SK-N-SH (cell line): Measurements from ENCODE around the gene PAIP1. TPM values are rescaled to one million over a fixed set of nuclear protein-coding genes. Genes with fewer than 3 reads are reported as not detected.
"Not testable (repeated sequence)": the region's sequence is repeated elsewhere in the genome, so short reads cannot be mapped to it uniquely, and the experiment has no call there.

Experiments
- CTCF ChIA-PET: fragments of 300-600, 350-600 bp; formaldehyde crosslinking; extraction: SDS; loops from one replicate; lab custom pipeline; 2021; lab: Yijun Ruan, JAX
- POLR2A ChIA-PET: fragments of 350-600 bp; sonication (Branson Sonifier 250); formaldehyde crosslinking; extraction: SDS; loops from one replicate; lab custom pipeline; 2020; ENCODE audit warnings: antibody characterized with exemption, inconsistent platforms; lab: Yijun Ruan, JAX
- DNase-seq: peaks from one replicate; pipeline ENCODE4 v3.0.0; 2012
- H2AFZ ChIP-seq: fragments of 200-600 bp; sonication (generic); 2 replicates; pipeline ENCODE4 v1.8.1; 2016; ENCODE audit warnings: antibody characterized with exemption, mild to moderate bottlenecking, low read depth
- H3F3A ChIP-seq: fragments of 200-600 bp; sonication (generic); replicated peaks from 2 replicates; pipeline ENCODE3; 2016; ENCODE audit warnings: antibody characterized with exemption, mild to moderate bottlenecking; ENCODE audit not compliant: insufficient read depth
- H3K27ac ChIP-seq, 2 experiments: fragments of 200-500 bp in 1 of 2; fragments of 200-600 bp in 1 of 2; sonication (Bioruptor generic) in 1 of 2; sonication (generic), shearing (Covaris generic) in 1 of 2; 2 replicates each; pipeline versions ENCODE4 v1.5.1 to v1.6.1; 2014 to 2016; ENCODE audit warnings: low read depth in 2 of 2, inconsistent platforms in 1 of 2, low read length in 1 of 2, mild to moderate bottlenecking in 1 of 2, mixed read lengths in 1 of 2
- H3K27me3 ChIP-seq: fragments of 200-600 bp; sonication (generic), shearing (Covaris generic); 2 replicates; pipeline ENCODE4 v1.6.1; 2016; ENCODE audit warnings: mixed run types; ENCODE audit not compliant: insufficient read depth
- H3K36me3 ChIP-seq, 2 experiments: fragments of 200-500 bp in 1 of 2; fragments of 200-600 bp in 1 of 2; sonication (Bioruptor generic) in 1 of 2; sonication (generic) in 1 of 2; replicated peaks in 1 of 2; 2 replicates each; pipeline versions ENCODE3 to v1.5.1; 2014 to 2016; ENCODE audit warnings: low read length in 1 of 2, mild to moderate bottlenecking in 1 of 2; ENCODE audit not compliant: insufficient read depth in 2 of 2, control insufficient read depth in 1 of 2
- H3K4me1 ChIP-seq, 2 experiments: fragments of 200-500 bp in 1 of 2; fragments of 200-600 bp in 1 of 2; sonication (Bioruptor generic) in 1 of 2; sonication (generic), shearing (Covaris generic) in 1 of 2; 2 replicates each; pipeline versions ENCODE4 v1.5.1 to v1.6.1; 2014 to 2016; ENCODE audit warnings: low read depth in 1 of 2, low read length in 1 of 2, mixed run types in 1 of 2; ENCODE audit not compliant: insufficient read depth in 2 of 2, control insufficient read depth in 1 of 2
- H3K4me2 ChIP-seq: fragments of 200-600 bp; sonication (generic), shearing (Covaris generic); 2 replicates; pipeline ENCODE4 v1.6.1; 2017; ENCODE audit warnings: mixed run types
- H3K4me3 ChIP-seq, 2 experiments: fragments of 200-500 bp in 1 of 2; fragments of 200-600 bp in 1 of 2; sonication (Bioruptor generic) in 1 of 2; sonication (generic), shearing (Covaris generic) in 1 of 2; 2 replicates each; pipeline versions ENCODE4 v1.5.1 to v1.8.1; 2014 to 2016; ENCODE audit warnings: low read depth in 2 of 2, inconsistent platforms in 1 of 2, low read length in 1 of 2, mild to moderate bottlenecking in 1 of 2, mixed read lengths in 1 of 2, moderate library complexity in 1 of 2
- H3K79me2 ChIP-seq: fragments of 200-600 bp; sonication (generic); 2 replicates; pipeline ENCODE4 v1.8.1; 2017; ENCODE audit warnings: mild to moderate bottlenecking; ENCODE audit not compliant: insufficient read depth
- H3K9ac ChIP-seq: fragments of 200-600 bp; sonication (generic); 2 replicates; pipeline ENCODE4 v1.6.1; 2017; ENCODE audit warnings: mixed run types
- H3K9me2 ChIP-seq: fragments of 200-600 bp; sonication (generic); 2 replicates; pipeline ENCODE4 v1.6.1; 2017; ENCODE audit warnings: mixed run types
- H3K9me3 ChIP-seq: fragments of 200-600 bp; sonication (generic); 2 replicates; pipeline ENCODE4 v1.6.1; 2017; ENCODE audit warnings: mixed run types, mild to moderate bottlenecking, moderate library complexity
- H4K20me1 ChIP-seq: fragments of 200-600 bp; sonication (generic); 2 replicates; pipeline ENCODE4 v1.6.1; 2017; ENCODE audit warnings: mild to moderate bottlenecking, mixed run types; ENCODE audit not compliant: insufficient read depth
- ELF1 ChIP-seq: IDR thresholded peaks from 2 replicates; pipeline ENCODE4 v1.4.0; 2012
- FOSL2 ChIP-seq: IDR thresholded peaks from 2 replicates; pipeline ENCODE4 v1.4.0; 2012; ENCODE audit warnings: low read depth, mild to moderate bottlenecking, moderate library complexity, borderline replicate concordance
- FOXM1 ChIP-seq: IDR thresholded peaks from 2 replicates; pipeline ENCODE4 v1.4.0; 2012; ENCODE audit warnings: low read depth, mild to moderate bottlenecking
- GATA2 ChIP-seq: sonication (generic); formaldehyde crosslinking; IDR thresholded peaks from 2 replicates; pipeline ENCODE4 v1.5.0; 2020; ENCODE audit warnings: mild to moderate bottlenecking, missing genetic modification reagents
- NFIC ChIP-seq: IDR thresholded peaks from 2 replicates; pipeline ENCODE4 v1.4.0; 2012; ENCODE audit warnings: borderline replicate concordance
- RAD21 ChIP-seq: IDR thresholded peaks from 2 replicates; pipeline ENCODE4 v1.6.1; 2012; ENCODE audit warnings: mild to moderate bottlenecking, low read length
- SIN3A ChIP-seq: IDR thresholded peaks from 2 replicates; pipeline ENCODE4 v1.6.1; 2012; ENCODE audit warnings: low read depth, mild to moderate bottlenecking, low read length, moderate library complexity, borderline replicate concordance
- TCF12 ChIP-seq: IDR thresholded peaks from 2 replicates; pipeline ENCODE4 v1.4.0; 2012
- TEAD4 ChIP-seq: IDR thresholded peaks from 2 replicates; pipeline ENCODE4 v1.4.0; 2012; ENCODE audit warnings: mild to moderate bottlenecking, borderline replicate concordance; ENCODE audit not compliant: insufficient read depth
- YY1 ChIP-seq: IDR thresholded peaks from 2 replicates; pipeline ENCODE4 v1.4.0; 2012; ENCODE audit warnings: low read depth, mild to moderate bottlenecking
- WGBS: methylation state at CpG from one replicate; pipeline ENCODE4 v1.1.6; 2017; ENCODE audit warnings: low lambda C conversion rate; 5-methylcytosine and 5-hydroxymethylcytosine counted together
- polyA plus RNA-seq, 3 experiments: library from polyadenylated mRNA; depleted of rRNA; stranded (reverse); fragments of >200 nt; gene quantifications; 2 replicates each; pipeline ENCODE4 v1.2.3, GENCODE V29; 2012
- TF ChIP-seq, protein P1 (sequence below): IDR thresholded peaks from 2 replicates; pipeline ENCODE4 v1.4.0; 2012; ENCODE audit warnings: low read depth, borderline replicate concordance
- TF ChIP-seq, protein P2 (sequence below): fragments of 150-350 bp; IDR thresholded peaks from 2 replicates; pipeline ENCODE4 v1.6.1; 2016; ENCODE audit warnings: mild to moderate bottlenecking, low read depth, low read length

PAIP1 gene
- polyA plus RNA-seq, 1 of the 3 experiments (the other 2 are of a cell fraction), result 70.0 TPM

DNA sequence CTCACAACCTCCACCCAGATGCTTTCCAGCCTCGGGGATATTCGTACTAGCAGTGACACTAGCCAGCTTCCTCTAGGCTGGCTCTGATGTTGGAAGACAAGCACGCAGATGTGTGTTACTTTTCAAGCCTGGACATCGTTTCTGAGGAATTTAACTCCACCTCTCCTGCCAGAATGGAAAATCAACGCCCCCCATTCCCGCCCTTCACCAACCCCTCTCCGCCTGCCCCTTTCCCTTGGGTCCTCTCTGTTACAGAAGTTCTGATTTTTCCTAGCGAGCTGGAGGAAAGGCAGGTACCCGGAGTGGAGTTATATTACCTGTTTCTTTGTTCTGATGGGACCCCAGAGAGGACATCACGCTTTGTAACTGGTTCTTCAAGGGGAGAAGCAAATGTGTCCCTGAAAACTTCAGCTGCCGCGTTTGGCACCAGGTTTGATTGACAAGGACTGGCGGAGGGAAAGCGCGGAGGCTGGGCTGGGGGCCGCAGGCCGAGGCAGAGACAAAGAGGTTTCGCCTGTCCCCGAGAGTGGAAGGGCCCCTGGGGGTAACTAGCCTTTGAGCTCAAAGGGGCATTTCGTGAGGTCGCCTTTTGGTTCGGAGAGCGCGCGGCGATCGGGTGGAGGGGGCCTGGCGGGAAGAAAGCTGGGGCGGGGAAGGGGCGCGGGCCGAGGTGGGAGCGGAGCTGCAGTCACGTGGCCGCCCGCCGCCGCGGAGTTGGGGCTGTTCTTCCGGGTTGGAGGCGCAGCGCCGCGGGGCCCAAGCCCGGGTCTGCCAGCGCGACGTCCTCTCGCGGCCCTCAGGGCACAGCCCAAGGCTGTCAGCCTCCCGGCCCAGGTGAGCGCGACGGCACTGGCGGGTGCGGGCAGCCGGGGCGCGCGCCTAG is 45.8 kb upstream of the PAIP1 start, which contains the start of gene NNT (continued):
- TF ChIP-seq, protein P1, sequence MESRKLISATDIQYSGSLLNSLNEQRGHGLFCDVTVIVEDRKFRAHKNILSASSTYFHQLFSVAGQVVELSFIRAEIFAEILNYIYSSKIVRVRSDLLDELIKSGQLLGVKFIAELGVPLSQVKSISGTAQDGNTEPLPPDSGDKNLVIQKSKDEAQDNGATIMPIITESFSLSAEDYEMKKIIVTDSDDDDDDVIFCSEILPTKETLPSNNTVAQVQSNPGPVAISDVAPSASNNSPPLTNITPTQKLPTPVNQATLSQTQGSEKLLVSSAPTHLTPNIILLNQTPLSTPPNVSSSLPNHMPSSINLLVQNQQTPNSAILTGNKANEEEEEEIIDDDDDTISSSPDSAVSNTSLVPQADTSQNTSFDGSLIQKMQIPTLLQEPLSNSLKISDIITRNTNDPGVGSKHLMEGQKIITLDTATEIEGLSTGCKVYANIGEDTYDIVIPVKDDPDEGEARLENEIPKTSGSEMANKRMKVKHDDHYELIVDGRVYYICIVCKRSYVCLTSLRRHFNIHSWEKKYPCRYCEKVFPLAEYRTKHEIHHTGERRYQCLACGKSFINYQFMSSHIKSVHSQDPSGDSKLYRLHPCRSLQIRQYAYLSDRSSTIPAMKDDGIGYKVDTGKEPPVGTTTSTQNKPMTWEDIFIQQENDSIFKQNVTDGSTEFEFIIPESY, result no peak
- no peak for TF ChIP-seq TEAD4
- no peak for TF ChIP-seq NFIC
- no peak for TF ChIP-seq FOXM1
- TF ChIP-seq YY1, result no peak
- peak; percentile 80 for TF ChIP-seq ELF1
- no peak for TF ChIP-seq GATA2
- TF ChIP-seq TCF12, result peak; percentile 25; the same call in 1 of the 2 replicates
- TF ChIP-seq FOSL2, result no peak
- TF ChIP-seq, protein P2, sequence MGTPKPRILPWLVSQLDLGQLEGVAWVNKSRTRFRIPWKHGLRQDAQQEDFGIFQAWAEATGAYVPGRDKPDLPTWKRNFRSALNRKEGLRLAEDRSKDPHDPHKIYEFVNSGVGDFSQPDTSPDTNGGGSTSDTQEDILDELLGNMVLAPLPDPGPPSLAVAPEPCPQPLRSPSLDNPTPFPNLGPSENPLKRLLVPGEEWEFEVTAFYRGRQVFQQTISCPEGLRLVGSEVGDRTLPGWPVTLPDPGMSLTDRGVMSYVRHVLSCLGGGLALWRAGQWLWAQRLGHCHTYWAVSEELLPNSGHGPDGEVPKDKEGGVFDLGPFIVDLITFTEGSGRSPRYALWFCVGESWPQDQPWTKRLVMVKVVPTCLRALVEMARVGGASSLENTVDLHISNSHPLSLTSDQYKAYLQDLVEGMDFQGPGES, result no peak
- peak; percentile 10; the same call in 1 of the 2 replicates for TF ChIP-seq SIN3A
- TF ChIP-seq, all 33 proteins: peak for 13

DNA sequence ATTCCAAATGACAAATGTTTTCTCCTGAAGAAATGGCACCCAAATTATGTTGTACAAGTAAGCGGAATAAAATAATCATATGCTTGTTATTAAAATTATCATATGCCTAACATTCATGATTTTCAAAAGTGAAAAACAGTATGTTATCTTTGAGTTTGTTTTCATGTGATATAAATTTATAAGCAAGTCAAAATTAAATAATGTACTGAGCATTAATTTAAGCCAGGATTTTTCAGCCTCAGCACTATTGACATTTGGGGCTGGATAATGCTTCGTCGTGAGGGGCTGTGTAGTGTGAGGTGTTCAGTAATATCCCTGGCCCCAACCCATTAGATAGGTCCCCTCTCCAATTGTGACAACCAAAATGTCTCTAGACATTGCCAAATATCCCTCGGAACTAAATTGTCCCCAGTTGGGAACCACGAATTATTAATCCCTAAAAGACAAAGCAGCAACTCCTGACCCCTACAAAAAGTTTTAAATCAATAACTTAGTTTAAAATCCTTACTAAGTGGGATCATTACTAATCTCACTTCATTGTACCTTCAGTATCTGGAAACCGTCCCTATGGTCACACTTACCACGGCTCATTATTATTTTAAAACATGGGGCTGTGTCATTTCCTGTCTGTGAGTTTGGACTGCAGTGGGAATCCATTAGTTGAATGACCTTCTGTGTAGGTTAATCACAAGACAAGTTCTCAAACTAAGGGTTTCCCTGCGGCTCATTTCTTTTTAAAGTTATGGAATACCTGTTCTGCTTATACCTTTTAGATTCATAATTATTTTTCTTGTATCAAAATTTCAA is 44.8 kb upstream of the PAIP1 start:
- no peaks in the 10 kb centered on the region for H4K20me1 ChIP-seq
- no peaks in the 10 kb centered on the region for H3K9me3 ChIP-seq
- peak; percentile 43 for DNase-seq
- no peaks in the 10 kb centered on the region for H3K27me3 ChIP-seq
- peaks cover 41% of the 10 kb centered on the region for H3K79me2 ChIP-seq
- CTCF ChIA-PET, result interaction anchor here (1.0 to 2.4 kb wide), 4 partner anchors 29 to 118 kb away, joined by 3 to 8 read pairs (median 6); partner anchors contain the start of genes PAIP1 and TMEM267
- H3K4me2 ChIP-seq, result peak overlapping the region; percentile 93
- 53% methylated on average over 8 of the region's 8 CpGs for WGBS
- peak; percentile 11; the same call in 1 of the 2 replicates for TF ChIP-seq ELF1
- no peak for TF ChIP-seq RAD21
- peak overlapping the region; percentile 93 for H3K9ac ChIP-seq
- no peaks in the 10 kb centered on the region for H3K9me2 ChIP-seq
- H2AFZ ChIP-seq, result peak overlapping the region; percentile 99
- no peaks in the 10 kb centered on the region for H3K36me3 ChIP-seq
- peaks cover 4% of the 10 kb centered on the region for H3F3A ChIP-seq
- POLR2A ChIA-PET, result interaction anchor here (0.7 to 3.2 kb wide), 4 partner anchors 30 to 118 kb away, joined by 3 to 30 read pairs (median 6); partner anchors contain the start of genes C5orf34 and TMEM267
- H3K4me1 ChIP-seq, result peaks cover 5 to 15% of the 10 kb centered on the region in 2 experiments; a peak in 2 of 4 replicates
- H3K27ac ChIP-seq, result peak overlapping the region; percentile 71 to 95
- H3K4me3 ChIP-seq, result peak overlapping the region; percentile 82 to 87

DNA sequence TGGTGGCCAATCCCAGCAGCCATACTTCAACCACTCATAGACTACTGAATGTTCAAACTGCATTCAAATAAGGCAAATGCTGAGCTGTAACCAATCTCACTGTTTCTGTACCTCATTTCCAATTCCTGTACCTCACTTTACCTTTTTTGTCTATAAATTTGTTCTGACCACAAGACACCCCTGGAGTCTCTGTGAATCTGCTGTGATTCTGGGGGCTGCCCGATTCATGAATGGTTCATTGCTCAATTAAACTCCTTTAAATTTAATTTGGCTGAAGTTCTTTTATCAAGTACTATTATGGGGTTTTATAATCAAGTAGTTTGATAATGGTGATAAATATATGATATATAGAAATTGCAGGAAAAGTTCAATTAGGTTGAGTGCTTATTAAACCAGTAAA is 42.0 kb upstream of the PAIP1 start:
- CTCF ChIA-PET, result interaction anchor here (0.9 to 1.2 kb wide), 2 partner anchors 41 to 115 kb away, joined by 3 read pairs; no protein-coding TSS in a partner anchor

More for the DNA sequence above, 42.0 kb upstream of the PAIP1 start:
- Histone ChIP-seq H3K79me2 (peaks cover 17% of the 10 kb centered on the region), H3K4me1 (peaks cover 5 to 12% of the 10 kb centered on the region in 2 experiments; a peak in 2 of 4 replicates)
- H2AFZ ChIP-seq, DNase-seq, H3K27ac ChIP-seq, H3K9me3 ChIP-seq, H4K20me1 ChIP-seq, H3F3A ChIP-seq, H3K4me3 ChIP-seq, H3K36me3 ChIP-seq, POLR2A ChIA-PET, H3K27me3 ChIP-seq, H3K9me2 ChIP-seq, H3K4me2 ChIP-seq, H3K9ac ChIP-seq: not testable (repeated sequence)
- 88% methylated on average over 1 of the region's 1 CpG for WGBS
